HG03521 (cell line): Measurements from ENCODE around the gene RAI1.

ENCODE experiments used
- ATAC-seq: cut with Tn5 transposase; IDR thresholded peaks from one replicate; pipeline ENCODE4 v1.9.1; 2021; ENCODE audit warnings: mild to moderate bottlenecking, moderate library complexity; ENCODE audit not compliant: unreplicated experiment

Gene RAI1

GRCh38 chr17:17728550-17729251 lies 47.4 kb downstream of the RAI1 start:
- ATAC-seq, result no peak

DNA sequence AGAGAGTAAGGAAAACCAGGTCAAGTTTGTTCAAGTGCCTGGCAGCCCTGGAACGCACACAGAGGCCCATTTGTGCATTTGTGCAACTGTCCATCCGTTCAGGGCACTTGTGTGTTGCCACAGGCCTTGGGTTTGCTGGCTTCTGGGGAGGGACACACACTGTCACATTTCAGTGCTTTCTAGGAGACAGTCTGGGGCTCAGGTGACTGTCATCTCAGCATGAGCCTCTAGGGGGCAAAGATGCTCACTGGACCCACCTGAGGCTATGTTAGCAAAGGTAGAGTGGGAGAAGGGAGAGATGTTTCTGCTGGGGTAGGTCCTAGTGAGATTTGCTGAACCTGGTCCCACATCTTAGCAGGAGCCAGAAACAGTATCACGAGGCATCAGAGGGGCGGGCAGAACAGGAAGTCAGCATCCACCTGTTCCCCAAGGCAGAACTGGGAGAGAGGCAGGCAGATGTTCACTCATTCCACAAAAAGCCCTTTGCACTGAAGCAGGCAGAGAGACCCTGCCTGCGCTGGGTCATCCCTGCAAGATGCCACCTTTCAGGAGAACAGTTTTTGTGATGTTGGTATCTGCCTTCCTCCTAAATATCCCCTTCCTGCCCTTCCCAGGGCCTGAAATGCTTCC lies 48.5 kb downstream of the RAI1 start:
- ATAC-seq, result no peak

DNA sequence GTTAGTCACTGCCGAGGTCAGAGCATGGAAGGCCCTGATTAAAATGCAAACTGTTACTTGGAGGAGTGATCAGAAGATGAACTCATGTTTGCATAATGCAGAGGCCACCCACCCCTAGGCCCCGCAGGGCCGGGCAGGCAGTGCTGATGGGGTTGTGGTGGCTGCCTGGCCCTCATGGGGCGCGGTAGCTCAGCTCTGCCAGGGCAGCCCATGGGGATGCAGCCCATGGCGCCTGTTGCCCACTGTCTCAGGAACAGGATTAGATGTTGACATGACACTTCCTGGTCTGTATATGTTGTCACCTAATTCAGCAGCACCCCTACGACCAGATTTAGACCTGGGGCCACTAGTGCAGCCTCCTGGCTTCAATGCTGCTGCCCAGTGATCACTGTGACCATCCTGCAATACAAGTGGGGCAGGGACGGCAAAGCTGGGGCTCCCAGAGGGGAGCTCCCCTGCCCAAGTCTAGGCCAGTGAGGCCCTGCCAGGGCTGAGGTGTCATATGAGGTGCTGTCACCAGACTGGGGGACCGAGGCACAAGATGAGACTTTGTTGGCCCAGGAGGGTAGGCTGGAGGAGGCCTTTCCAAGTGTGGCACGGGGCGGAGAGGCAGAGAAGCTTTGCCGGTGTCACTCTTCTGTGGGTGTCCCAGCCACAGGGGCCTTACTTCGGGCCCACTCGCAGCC lies 49.1 kb downstream of the RAI1 start:
- no peak for ATAC-seq

DNA sequence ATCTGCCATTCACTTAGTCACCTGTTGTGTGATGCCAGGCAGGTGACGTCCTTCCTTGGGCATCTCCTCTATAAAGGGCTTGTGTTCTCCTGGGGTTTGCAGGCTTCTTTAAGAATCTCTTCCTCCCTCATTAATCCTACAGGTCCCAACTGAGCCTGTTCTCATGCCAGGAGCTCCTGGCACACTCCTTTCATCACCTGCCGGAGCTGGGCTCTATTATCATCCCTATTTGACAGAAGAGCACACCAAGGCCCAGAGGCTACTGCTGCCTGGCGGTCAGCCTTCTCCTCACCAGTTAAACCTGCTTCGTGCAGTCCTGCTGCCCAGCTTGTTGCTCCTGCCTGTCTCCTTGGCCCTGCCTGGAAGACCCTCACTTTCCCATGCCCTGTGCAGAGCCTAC lies 51.2 kb downstream of the RAI1 start:
- no peak for ATAC-seq

DNA sequence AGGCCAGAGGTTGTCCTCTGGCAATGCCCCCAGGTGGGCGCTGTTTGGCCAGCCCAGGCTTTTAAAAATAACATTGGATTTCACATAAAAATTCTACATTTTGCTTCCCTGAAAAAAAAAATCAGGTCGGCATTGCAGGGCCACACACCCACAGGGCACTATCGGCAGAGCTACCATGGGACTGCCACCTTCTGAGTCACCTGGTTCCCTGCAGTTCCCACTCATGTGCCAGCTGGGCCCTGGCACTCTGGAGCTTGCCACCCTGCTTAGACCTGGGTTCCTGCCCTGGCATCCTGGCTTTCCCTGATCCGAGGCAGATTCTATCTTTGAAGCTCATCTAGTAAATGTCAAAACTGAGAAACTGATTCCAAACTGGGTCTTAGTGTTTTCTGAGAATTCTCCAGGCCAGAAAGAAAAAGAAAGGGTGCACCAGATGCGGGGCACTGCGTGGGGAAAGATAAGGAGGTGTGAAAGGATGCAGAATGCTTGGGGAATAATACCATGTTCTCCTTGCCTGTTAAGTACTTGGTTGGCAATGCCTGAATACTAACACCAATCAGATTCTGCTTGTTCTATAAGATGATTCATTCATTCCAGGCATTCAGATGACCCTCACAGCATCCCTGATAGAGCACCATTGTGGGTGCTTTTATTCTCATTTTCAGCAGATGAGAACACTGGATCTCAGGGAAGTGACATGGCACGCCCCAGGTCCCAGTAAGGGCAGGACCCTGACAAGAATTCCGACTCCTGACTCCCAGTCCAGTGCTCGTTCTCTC lies 51.8 kb downstream of the RAI1 start:
- ATAC-seq, result no peak

- no peak for ATAC-seq
These were observed 55.2 kb downstream of the RAI1 start for GRCh38 chr17:17736205-17737183.

DNA sequence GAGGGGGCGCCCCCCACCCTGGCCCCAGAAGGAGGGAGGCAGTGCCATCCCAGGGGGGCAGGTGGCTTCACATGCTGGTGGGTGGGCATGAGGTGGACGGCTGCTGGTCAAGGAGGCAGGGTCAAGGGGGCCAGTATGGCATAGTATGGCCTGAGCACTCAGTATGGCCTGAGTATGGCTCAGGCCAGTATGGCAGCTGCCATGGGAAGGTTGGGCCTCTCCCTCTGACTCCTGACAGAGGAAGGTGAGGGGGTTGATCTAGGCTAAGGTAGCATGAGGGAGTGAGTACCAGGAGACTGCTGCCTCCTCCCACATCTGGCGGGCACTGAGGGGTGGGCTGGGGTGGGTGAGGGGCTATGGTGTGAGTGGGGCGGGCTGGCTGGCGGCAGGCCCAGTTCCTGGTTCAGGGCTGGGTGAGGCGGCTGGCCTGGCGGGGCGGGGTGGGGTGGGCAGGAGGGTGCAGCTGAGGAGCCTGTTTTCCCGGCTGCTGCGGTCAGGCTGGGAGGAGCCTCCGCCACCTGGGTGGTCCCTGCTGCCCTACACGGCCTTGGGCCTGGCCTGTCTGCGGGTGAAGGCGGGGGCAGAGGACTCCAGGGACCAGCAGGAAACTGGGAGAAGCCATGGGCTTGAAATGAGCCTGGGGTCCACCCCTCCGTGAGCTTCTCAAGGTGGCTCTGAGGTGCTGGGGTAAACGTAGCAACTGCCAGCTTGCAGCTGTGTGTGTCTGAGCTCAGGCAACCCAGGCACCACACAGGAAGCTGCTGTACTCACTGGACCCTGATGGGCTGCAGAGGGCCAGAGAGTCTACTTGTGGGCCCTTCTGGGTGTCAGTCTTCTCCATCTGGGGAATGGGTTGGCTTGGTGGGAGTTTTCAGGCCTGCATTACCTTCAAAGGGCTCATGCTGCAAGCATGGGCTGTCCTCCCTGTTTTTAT lies 57.0 kb downstream of the RAI1 start:
- ATAC-seq, result no peak

DNA sequence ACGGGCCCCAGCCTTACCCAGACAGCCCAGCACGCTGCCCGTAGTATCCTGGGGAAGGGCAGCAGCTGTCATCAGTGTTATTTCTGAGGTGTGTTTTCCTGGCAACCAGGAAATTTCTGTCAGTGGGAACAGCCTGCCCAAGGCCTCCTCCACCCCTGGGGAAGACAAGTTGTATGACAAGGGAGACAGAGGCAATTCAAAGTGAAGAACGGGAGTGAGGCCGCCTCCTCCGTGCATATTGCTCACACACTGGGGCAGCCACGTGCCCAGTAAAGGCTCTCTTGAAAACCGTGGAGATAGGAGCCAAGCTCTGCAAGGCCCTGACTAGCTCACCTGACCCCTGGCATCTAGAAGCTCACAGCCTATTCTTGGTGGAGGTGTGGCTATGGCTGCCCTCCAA lies 57.6 kb downstream of the RAI1 start:
- ATAC-seq, result no peak

- no peak for ATAC-seq
These were observed 58.3 kb downstream of the RAI1 start for GRCh38 chr17:17739388-17740066.

- ATAC-seq, result no peak
These were observed 59.5 kb downstream of the RAI1 start for GRCh38 chr17:17740615-17741348.

DNA sequence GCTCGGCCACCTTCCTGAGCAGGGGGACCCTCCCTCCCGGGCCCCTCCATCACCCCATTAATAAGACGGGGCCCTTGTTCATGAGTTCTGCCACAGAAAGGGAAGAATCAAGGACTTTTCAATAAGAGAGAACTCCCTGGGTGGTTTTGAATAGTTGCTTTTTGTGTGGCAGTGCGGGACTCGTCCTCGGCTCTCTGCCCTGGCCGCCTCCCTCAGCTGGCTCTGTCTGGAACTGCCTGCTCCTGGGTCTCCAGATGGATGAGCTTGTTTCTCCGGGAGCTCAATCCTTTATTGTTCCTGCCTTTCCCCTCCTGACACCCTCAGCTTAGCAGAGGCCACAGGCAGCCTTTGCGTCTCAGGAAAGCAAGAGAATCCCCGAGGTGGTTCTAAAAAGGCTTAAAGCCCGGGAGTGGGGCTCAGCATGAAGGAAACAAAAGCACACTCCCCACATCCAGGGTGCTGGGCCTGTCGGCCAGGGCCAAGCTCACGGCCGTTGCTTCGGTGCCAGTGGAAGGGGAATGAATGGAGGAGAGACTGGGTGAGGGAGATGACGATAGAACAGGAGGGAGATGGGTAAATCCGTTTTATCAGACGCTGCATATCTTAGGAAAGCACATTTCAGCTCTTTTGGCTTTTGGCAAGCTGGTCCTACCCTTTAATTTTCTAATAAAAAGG lies 60.2 kb downstream of the RAI1 start:
- ATAC-seq, result no peak

- ATAC-seq, result no peak
These were observed 60.9 kb downstream of the RAI1 start for GRCh38 chr17:17742133-17742621.

GRCh38 chr17:17742688-17743390 lies 61.6 kb downstream of the RAI1 start:
- ATAC-seq, result no peak

DNA sequence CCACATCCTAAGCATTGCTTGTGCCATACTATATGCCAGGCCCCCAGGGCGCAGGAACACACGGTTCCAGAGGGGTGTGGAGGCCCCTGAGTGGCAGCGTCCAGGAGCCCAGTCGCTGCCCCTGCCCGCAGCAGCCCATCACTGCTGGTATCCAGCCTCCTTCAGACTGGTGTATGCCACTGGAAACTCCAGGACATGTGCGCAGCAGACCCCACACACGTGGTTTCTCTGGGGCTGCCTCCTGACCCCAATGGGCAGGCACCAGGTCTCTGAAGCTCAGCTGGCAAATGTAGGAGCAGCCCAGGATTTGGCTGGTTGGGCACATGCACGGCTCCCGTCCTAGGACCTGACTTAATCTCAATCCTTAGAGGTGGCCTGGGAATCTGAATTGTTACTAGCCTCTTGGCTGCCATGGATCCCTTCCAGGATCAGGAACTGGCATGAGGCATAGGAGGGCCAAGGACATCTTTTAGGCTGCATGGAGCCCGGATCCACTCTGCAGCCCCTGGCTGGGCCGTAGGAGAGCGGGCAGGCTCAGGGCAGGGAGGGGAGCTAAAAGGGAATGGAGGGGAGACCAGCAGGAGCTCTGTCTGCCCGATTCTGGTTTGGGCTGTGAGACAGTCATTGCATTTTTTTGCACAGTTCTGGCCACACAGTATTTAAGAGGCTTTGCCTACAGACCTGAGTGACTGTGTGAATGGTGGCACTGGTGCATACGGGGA lies 62.3 kb downstream of the RAI1 start:
- ATAC-seq, result no peak

GRCh38 chr17:17744116-17744515 lies 62.9 kb downstream of the RAI1 start:
- ATAC-seq, result no peak
